OCI-LY7 (cell line): Measurements from ENCODE around the gene ULBP1. TPM values are rescaled to one million over a fixed set of nuclear protein-coding genes. Genes with fewer than 3 reads are reported as not detected.

ENCODE experiments used
- BruUV-seq: library from RNA; stranded (reverse); fragments of 400-500 nt; replicated peaks from 2 replicates; lab custom pipeline; 2021; lab: Mats Ljungman, UMichigan
- CTCF ChIA-PET: fragments of 300-600 bp; sonication (Branson Sonifier 250); formaldehyde crosslinking; loops from one replicate; lab custom pipeline; 2022; ENCODE audit warnings: antibody characterized with exemption; ENCODE audit not compliant: unreplicated experiment; lab: Charles Lee
- POLR2A ChIA-PET: fragments of 300-600 bp; sonication (Branson Sonifier 250); formaldehyde crosslinking; loops from one replicate; lab custom pipeline; 2022; ENCODE audit warnings: antibody characterized with exemption; lab: Charles Lee
- DNase-seq: peaks from one replicate; pipeline ENCODE4 v3.0.0-alpha.2; 2015; ENCODE audit warnings: low spot score
- H2AFZ ChIP-seq: fragments of 200-600 bp; sonication (generic), shearing (Covaris generic); 2 replicates; pipeline ENCODE4 v1.6.1; 2014; ENCODE audit warnings: mild to moderate bottlenecking, antibody characterized with exemption, low read length, moderate library complexity
- H3K27ac ChIP-seq: fragments of 200-600 bp; sonication (generic); 2 replicates; pipeline ENCODE4 v1.5.1; 2014; ENCODE audit warnings: mixed run types, low read depth, mild to moderate bottlenecking, moderate library complexity, low read length, inconsistent platforms; ENCODE audit not compliant: poor library complexity, severe bottlenecking
- H3K36me3 ChIP-seq: fragments of 200-600 bp; sonication (generic); 2 replicates; pipeline ENCODE4 v1.6.1; 2014; ENCODE audit warnings: mild to moderate bottlenecking, antibody characterized with exemption, low read length, moderate library complexity, mixed read lengths; ENCODE audit not compliant: insufficient read depth
- H3K4me1 ChIP-seq: fragments of 200-600 bp; sonication (generic); 2 replicates; pipeline ENCODE4 v1.5.1; 2014; ENCODE audit warnings: mild to moderate bottlenecking, low read length; ENCODE audit not compliant: insufficient read depth, poor library complexity, severe bottlenecking
- H3K4me2 ChIP-seq: fragments of 200-600 bp; sonication (generic); 2 replicates; pipeline ENCODE4 v1.6.1; 2014; ENCODE audit warnings: mild to moderate bottlenecking, low read length
- H3K4me3 ChIP-seq: fragments of 200-600 bp; sonication (generic); 2 replicates; pipeline ENCODE4 v1.5.1; 2014; ENCODE audit warnings: mild to moderate bottlenecking, low read depth, low read length; ENCODE audit not compliant: poor library complexity, severe bottlenecking
- H3K79me2 ChIP-seq: fragments of 200-600 bp; sonication (generic); 2 replicates; pipeline ENCODE4 v1.6.1; 2016; ENCODE audit warnings: low read depth, mild to moderate bottlenecking, low read length, moderate library complexity, mixed read lengths; ENCODE audit not compliant: insufficient read depth
- H3K9me2 ChIP-seq: fragments of 200-600 bp; sonication (generic); 2 replicates; pipeline ENCODE4 v1.6.1; 2016; ENCODE audit warnings: mild to moderate bottlenecking, low read length, mixed read lengths; ENCODE audit not compliant: insufficient read depth
- H3K9me3 ChIP-seq: fragments of 200-600 bp; sonication (generic); 2 replicates; pipeline ENCODE4 v1.6.1; 2014; ENCODE audit warnings: mild to moderate bottlenecking, mixed run types, low read length, mixed read lengths
- H4K20me1 ChIP-seq: fragments of 200-600 bp; sonication (generic); 2 replicates; pipeline ENCODE4 v1.6.1; 2014; ENCODE audit warnings: mild to moderate bottlenecking, antibody characterized with exemption, low read length, moderate library complexity, mixed read lengths; ENCODE audit not compliant: insufficient read depth
- CTCF ChIP-seq: fragments of 200-600 bp; sonication (generic); conservative IDR thresholded peaks from 2 replicates; pipeline ENCODE4 v1.5.1; 2014; ENCODE audit warnings: mild to moderate bottlenecking, antibody characterized with exemption, low read length, moderate library complexity, mixed read lengths
- EZH2phosphoT487 ChIP-seq: fragments of 200-600 bp; sonication (generic); IDR thresholded peaks from 2 replicates; pipeline ENCODE4 v1.6.1; 2018; ENCODE audit warnings: low read depth, borderline replicate concordance, mild to moderate bottlenecking, mixed run types, antibody characterized with exemption, low read length, moderate library complexity, mixed read lengths
- intact Hi-C: fragments of 100-400 bp; cut with micrococcal nuclease; formaldehyde crosslinking; loops from one replicate; pipeline ENCODE4 v1.10.0; 2022; ENCODE audit not compliant: unreplicated experiment
- total RNA-seq, 2 experiments: library from RNA; depleted of rRNA in 1 of 2; stranded (reverse); fragments of >200 nt in 1 of 2; shearing (Covaris generic) in 1 of 2; gene quantifications; 2 replicates each; pipeline ENCODE4 v1.2.3, GENCODE V29; 2014 to 2022

ULBP1 gene
- total RNA-seq, 2 experiments from 2014 or later: 0.79 to 2.3 TPM

GRCh38 chr6:149979293-149979692 lies 15.6 kb downstream of the ULBP1 start:
- ChIA-PET POLR2A (no interaction called here), CTCF (no interaction called here)
- Histone ChIP-seq H3K4me2 (no peak overlapping the region), H2AFZ (no peak overlapping the region), H3K9me3 (no peaks in the 10 kb centered on the region), H3K79me2 (no peaks in the 10 kb centered on the region), H3K9me2 (no peaks in the 10 kb centered on the region), H3K36me3 (no peaks in the 10 kb centered on the region), H3K27ac (no peak overlapping the region), H3K4me3 (no peak overlapping the region), H4K20me1 (no peaks in the 10 kb centered on the region), H3K4me1 (no peaks in the 10 kb centered on the region)
- intact Hi-C loops: no loop called here
- BruUV-seq: no TSS peak
- no peak for DNase-seq
- no peak for TF ChIP-seq EZH2phosphoT487
- TF ChIP-seq CTCF: no peak

GRCh38 chr6:149983145-149983544 lies 19.4 kb downstream of the ULBP1 start:
- intact Hi-C loops: no loop called here
- TF ChIP-seq CTCF: no peak
- ChIA-PET CTCF (no interaction called here), POLR2A (interaction anchor here (0.8 to 1.4 kb wide), 2 partner anchors 11 to 23 kb away, joined by 4 to 5 read pairs; no protein-coding TSS in a partner anchor)
- Histone ChIP-seq H3K9me2 (no peaks in the 10 kb centered on the region), H4K20me1 (no peaks in the 10 kb centered on the region), H3K4me1 (no peaks in the 10 kb centered on the region), H3K4me2 (no peak overlapping the region), H3K9me3 (no peaks in the 10 kb centered on the region), H3K27ac (no peak overlapping the region), H3K4me3 (no peak overlapping the region), H3K79me2 (no peaks in the 10 kb centered on the region), H3K36me3 (no peaks in the 10 kb centered on the region), H2AFZ (no peak overlapping the region)
- BruUV-seq: no TSS peak
- no peak for DNase-seq

- Histone ChIP-seq H3K9me2 (no peaks in the 10 kb centered on the region), H2AFZ (no peak overlapping the region), H3K36me3 (no peaks in the 10 kb centered on the region), H3K4me3 (no peak overlapping the region), H3K9me3 (no peaks in the 10 kb centered on the region), H3K27ac (no peak overlapping the region), H3K4me1 (no peaks in the 10 kb centered on the region), H4K20me1 (peaks cover under 1% of the 10 kb centered on the region; the same call in 1 of the 2 replicates), H3K79me2 (no peaks in the 10 kb centered on the region), H3K4me2 (no peak overlapping the region)
- ChIA-PET CTCF (no interaction called here), POLR2A (interaction anchor here (0.7 to 1.4 kb wide), 2 partner anchors 8 to 22 kb away, joined by 4 read pairs; no protein-coding TSS in a partner anchor)
- no peak for TF ChIP-seq CTCF
- TF ChIP-seq EZH2phosphoT487: no peak
- intact Hi-C loops: no loop called here
- BruUV-seq: no TSS peak
- DNase-seq: no peak
Measured at GRCh38 chr6:149984773-149985172, 21.0 kb downstream of the ULBP1 start.
